MCF 10A (cell line): ENCODE results near the gene ARHGAP15. TPM values are rescaled to one million over a fixed set of nuclear protein-coding genes. Genes with fewer than 3 reads are reported as not detected.

Experiments used
- BruUV-seq: library from RNA; stranded (reverse); fragments of 400-500 nt; replicated peaks from 2 replicates; lab custom pipeline; 2021; lab: Mats Ljungman, UMichigan
- CTCF ChIA-PET: fragments of 300-600 bp; sonication (Branson Sonifier 250); formaldehyde crosslinking; extraction: SDS; loops from one replicate; lab custom pipeline; 2021; ENCODE audit warnings: antibody characterized with exemption, inconsistent platforms; lab: Yijun Ruan, JAX
- POLR2A ChIA-PET: fragments of 300-600, 350-650 bp; sonication (Branson Sonifier 250); formaldehyde crosslinking; extraction: SDS; loops from one replicate; lab custom pipeline; 2020; ENCODE audit warnings: antibody characterized with exemption, inconsistent platforms; lab: Yijun Ruan, JAX
- DNase-seq: peaks from one replicate; pipeline ENCODE4 v3.0.0-alpha.2; 2018; ENCODE audit not compliant: unreplicated experiment
- H3K27ac Mint-ChIP-seq: one replicate; pipeline ENCODE4 v1.8.0; 2022; ENCODE audit warnings: mild to moderate bottlenecking, low read depth, mixed read lengths; ENCODE audit not compliant: unreplicated experiment
- H3K27me3 Mint-ChIP-seq: one replicate; pipeline ENCODE4 v1.8.0; 2022; ENCODE audit warnings: mixed read lengths; ENCODE audit not compliant: insufficient read depth, unreplicated experiment
- H3K36me3 Mint-ChIP-seq: one replicate; pipeline ENCODE4 v1.8.0; 2022; ENCODE audit warnings: mild to moderate bottlenecking, moderate library complexity, mixed read lengths; ENCODE audit not compliant: insufficient read depth, unreplicated experiment
- H3K4me1 Mint-ChIP-seq: one replicate; pipeline ENCODE4 v1.8.0; 2022; ENCODE audit warnings: mixed read lengths; ENCODE audit not compliant: insufficient read depth, unreplicated experiment
- H3K4me3 Mint-ChIP-seq: one replicate; pipeline ENCODE4 v1.8.0; 2022; ENCODE audit warnings: mild to moderate bottlenecking, moderate library complexity, mixed read lengths; ENCODE audit not compliant: unreplicated experiment
- H3K9me3 Mint-ChIP-seq: one replicate; pipeline ENCODE4 v1.8.0; 2022; ENCODE audit warnings: mixed read lengths; ENCODE audit not compliant: unreplicated experiment
- intact Hi-C: fragments of 100-400 bp; cut with micrococcal nuclease; formaldehyde crosslinking; loops from 2 replicates; pipeline ENCODE4 v1.14.1; 2022
- total RNA-seq: library from RNA; stranded (reverse); gene quantifications from 2 replicates; pipeline ENCODE4 v1.2.3, GENCODE V29; 2022
- TF ChIP-seq, protein P1 (sequence below): fragments of 200-600 bp; IDR thresholded peaks from one replicate; pipeline ENCODE4 v1.8.0; 2022; ENCODE audit warnings: antibody characterized with exemption, mild to moderate bottlenecking; ENCODE audit not compliant: unreplicated experiment

ARHGAP15 gene
- total RNA-seq, 1 experiment from 2014 or later = not detected

GRCh38 chr2:143279672-143280071 lies 150.5 kb downstream of the ARHGAP15 start:
- Mint-ChIP-seq H3K4me3 (no peak overlapping the region), H3K9me3 (no peaks in the 10 kb centered on the region), H3K36me3 (no peaks in the 10 kb centered on the region), H3K27me3 (no peaks in the 10 kb centered on the region), H3K4me1 (peaks cover 7% of the 10 kb centered on the region), H3K27ac (no peak overlapping the region)
- DNase-seq = no peak
- TF ChIP-seq, protein P1, sequence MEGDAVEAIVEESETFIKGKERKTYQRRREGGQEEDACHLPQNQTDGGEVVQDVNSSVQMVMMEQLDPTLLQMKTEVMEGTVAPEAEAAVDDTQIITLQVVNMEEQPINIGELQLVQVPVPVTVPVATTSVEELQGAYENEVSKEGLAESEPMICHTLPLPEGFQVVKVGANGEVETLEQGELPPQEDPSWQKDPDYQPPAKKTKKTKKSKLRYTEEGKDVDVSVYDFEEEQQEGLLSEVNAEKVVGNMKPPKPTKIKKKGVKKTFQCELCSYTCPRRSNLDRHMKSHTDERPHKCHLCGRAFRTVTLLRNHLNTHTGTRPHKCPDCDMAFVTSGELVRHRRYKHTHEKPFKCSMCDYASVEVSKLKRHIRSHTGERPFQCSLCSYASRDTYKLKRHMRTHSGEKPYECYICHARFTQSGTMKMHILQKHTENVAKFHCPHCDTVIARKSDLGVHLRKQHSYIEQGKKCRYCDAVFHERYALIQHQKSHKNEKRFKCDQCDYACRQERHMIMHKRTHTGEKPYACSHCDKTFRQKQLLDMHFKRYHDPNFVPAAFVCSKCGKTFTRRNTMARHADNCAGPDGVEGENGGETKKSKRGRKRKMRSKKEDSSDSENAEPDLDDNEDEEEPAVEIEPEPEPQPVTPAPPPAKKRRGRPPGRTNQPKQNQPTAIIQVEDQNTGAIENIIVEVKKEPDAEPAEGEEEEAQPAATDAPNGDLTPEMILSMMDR = no peak
- intact Hi-C loops = no loop called here
- POLR2A ChIA-PET = interaction anchor here (0.9 kb wide), 1 partner anchor 10 kb away, joined by 4 read pairs; no protein-coding TSS in a partner anchor
- CTCF ChIA-PET = interaction anchor here (0.5 to 2.7 kb wide), 4 partner anchors 9 to 57 kb away, joined by 3 to 11 read pairs (median 5); no protein-coding TSS in a partner anchor
- no TSS peak for BruUV-seq

- ChIA-PET CTCF (interaction anchor here (0.9 to 2.7 kb wide), 4 partner anchors 8 to 53 kb away, joined by 3 to 11 read pairs (median 4); no protein-coding TSS in a partner anchor), POLR2A (no interaction called here)
- intact Hi-C loops = no loop called here
- Mint-ChIP-seq H3K27ac (no peak overlapping the region), H3K4me3 (no peak overlapping the region), H3K36me3 (no peaks in the 10 kb centered on the region), H3K27me3 (no peaks in the 10 kb centered on the region), H3K9me3 (no peaks in the 10 kb centered on the region), H3K4me1 (peaks cover 7% of the 10 kb centered on the region)
- TF ChIP-seq, protein P1 = no peak
- no TSS peak for BruUV-seq
- no peak for DNase-seq
These were observed 151.0 kb downstream of the ARHGAP15 start for GRCh38 chr2:143280097-143280757.

GRCh38 chr2:143282684-143283083 lies 153.5 kb downstream of the ARHGAP15 start:
- CTCF ChIA-PET = interaction anchor here (0.6 to 1.0 kb wide), 2 partner anchors 14 to 111 kb away, joined by 3 to 5 read pairs; no protein-coding TSS in a partner anchor
- POLR2A ChIA-PET = no interaction called here
- no peaks in the 10 kb centered on the region for H3K27me3 Mint-ChIP-seq
- H3K4me3 Mint-ChIP-seq = no peak overlapping the region
- no peak for DNase-seq
- peaks cover 7% of the 10 kb centered on the region for H3K4me1 Mint-ChIP-seq
- TF ChIP-seq, protein P1 = no peak
- intact Hi-C loops = no loop called here
- H3K36me3 Mint-ChIP-seq = no peaks in the 10 kb centered on the region
- BruUV-seq = no TSS peak
- peak overlapping the region; percentile 12 for H3K27ac Mint-ChIP-seq
- H3K9me3 Mint-ChIP-seq = no peaks in the 10 kb centered on the region

DNA sequence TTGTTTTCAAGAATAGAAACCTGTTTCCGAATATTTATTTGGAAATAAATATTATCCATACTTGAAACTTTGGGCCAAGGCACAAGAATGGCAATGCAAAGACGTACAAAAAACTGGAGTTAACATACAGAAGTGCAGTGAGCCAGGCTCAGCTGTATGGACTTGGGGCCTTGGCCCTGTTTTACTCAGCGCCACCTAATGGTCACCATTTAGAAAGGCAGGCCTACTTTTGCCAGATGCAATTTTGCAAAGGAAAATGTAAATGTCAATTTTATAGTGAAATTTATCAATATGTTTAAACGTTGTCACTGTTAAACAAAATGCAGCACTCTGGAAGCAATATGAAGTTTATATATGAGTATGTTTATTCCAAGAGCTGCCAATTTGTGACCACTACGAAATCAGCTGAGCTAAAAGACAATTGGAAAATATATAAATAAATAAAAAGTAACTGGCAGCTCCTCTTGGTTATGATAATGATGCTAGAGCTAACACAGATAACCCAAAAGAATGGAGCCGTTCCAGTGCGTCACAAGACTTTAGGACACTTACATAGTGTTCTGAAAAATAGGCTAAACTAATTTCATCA lies 155.0 kb downstream of the ARHGAP15 start:
- H3K36me3 Mint-ChIP-seq = no peaks in the 10 kb centered on the region
- intact Hi-C loops = no loop called here

More for the DNA sequence above, 155.0 kb downstream of the ARHGAP15 start:
- TF ChIP-seq, protein P1 = peak; percentile 60
- H3K4me3 Mint-ChIP-seq = no peak overlapping the region
- BruUV-seq = no TSS peak
- ChIA-PET CTCF (interaction anchor here (0.6 to 1.4 kb wide), 6 partner anchors 12 to 1336 kb away, joined by 3 to 5 read pairs (median 4); no protein-coding TSS in a partner anchor), POLR2A (interaction anchor here (0.6 to 0.7 kb wide), 2 partner anchors 11 to 88 kb away, joined by 3 read pairs; no protein-coding TSS in a partner anchor)
- peak; percentile 63 for DNase-seq
- H3K27ac Mint-ChIP-seq = no peak overlapping the region
- H3K9me3 Mint-ChIP-seq = no peaks in the 10 kb centered on the region
- no peaks in the 10 kb centered on the region for H3K27me3 Mint-ChIP-seq
- peaks cover 7% of the 10 kb centered on the region for H3K4me1 Mint-ChIP-seq
